PFSK-1 (cell line): ENCODE measurements around the gene MYL6B.

Source experiments
- FOXP2 ChIP-seq: optimal IDR thresholded peaks from 2 replicates; pipeline ENCODE3; 2011; ENCODE audit warnings: borderline replicate concordance, control low read depth, inconsistent platforms; ENCODE audit not compliant: insufficient read depth; ENCODE audit errors: extremely low read length, extremely low read depth
- POLR2AphosphoS5 ChIP-seq: IDR thresholded peaks from 2 replicates; pipeline ENCODE4 v1.6.1; 2012; ENCODE audit warnings: low read depth, mild to moderate bottlenecking, control low read depth, low read length, moderate library complexity
- REST ChIP-seq, 2 experiments: IDR thresholded peaks; 2 replicates each; pipeline versions ENCODE4 v1.6.1 to v1.8.0; 2011 to 2012; ENCODE audit warnings: low read depth in 2 of 2, low read length in 2 of 2, control low read depth in 1 of 2, inconsistent platforms in 1 of 2, mild to moderate bottlenecking in 1 of 2, moderate library complexity in 1 of 2; ENCODE audit not compliant: insufficient read depth in 1 of 2
- SIN3A ChIP-seq: IDR thresholded peaks from 2 replicates; pipeline ENCODE4 v1.6.1; 2012; ENCODE audit warnings: mild to moderate bottlenecking, low read length, moderate library complexity, borderline replicate concordance; ENCODE audit not compliant: insufficient read depth
- TAF1 ChIP-seq: IDR thresholded peaks from 2 replicates; pipeline ENCODE4 v1.6.1; 2012; ENCODE audit warnings: low read length, control low read depth, borderline replicate concordance; ENCODE audit not compliant: insufficient read depth

Gene MYL6B

DNA sequence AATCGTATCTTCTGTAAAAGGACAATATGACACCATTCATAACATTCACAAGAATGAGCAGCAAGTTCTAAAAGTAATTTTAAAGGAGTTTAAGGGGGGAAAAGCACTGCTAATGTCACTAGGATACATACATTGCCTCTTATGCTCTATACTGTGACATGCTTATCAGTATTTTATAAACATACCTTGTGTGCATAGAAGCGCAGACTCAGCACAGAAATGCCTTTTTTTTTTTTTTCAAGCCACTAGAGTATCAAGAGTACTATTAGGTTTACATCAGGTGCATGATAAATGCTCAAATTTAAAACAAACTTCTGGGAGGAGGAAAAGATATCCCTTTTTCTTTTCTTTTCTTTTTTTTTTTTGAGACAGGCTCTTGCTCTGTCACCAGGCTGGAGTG lies 50.5 kb downstream of the MYL6B start:
- TF ChIP-seq POLR2AphosphoS5 (no peak), REST (IDR thresholded peaks at IDR 0.05; ENCODE audit: insufficient read depth in 1 of 2, low read depth in 2 of 2, low read length in 2 of 2) (no peak), FOXP2 (no peak), TAF1 (no peak), SIN3A (no peak)

DNA sequence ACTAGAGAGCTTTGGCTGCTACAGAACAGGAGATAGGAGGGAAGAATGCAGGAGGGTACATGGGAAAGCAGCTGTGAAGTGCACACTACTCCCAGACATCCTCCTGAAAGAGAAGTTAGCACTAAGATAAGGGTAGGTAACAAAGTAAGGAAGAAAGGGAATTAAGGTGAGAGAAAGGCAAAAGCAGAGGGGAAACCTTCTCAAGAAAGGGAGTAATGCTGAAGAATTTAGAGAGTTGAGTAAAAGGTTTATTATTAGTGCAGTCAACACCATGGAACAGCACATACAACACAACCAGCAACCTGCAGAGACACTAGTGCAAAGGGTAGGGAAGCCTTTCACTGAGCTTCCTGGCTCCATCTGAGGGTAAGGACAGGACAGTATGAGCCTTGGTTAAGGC lies 51.9 kb downstream of the MYL6B start:
- no peak for TF ChIP-seq POLR2AphosphoS5
- TF ChIP-seq REST (IDR thresholded peaks at IDR 0.05; ENCODE audit: insufficient read depth in 1 of 2, low read depth in 2 of 2, low read length in 2 of 2), result no peak
- TF ChIP-seq TAF1, result no peak
- TF ChIP-seq FOXP2, result no peak
- TF ChIP-seq SIN3A, result no peak

DNA sequence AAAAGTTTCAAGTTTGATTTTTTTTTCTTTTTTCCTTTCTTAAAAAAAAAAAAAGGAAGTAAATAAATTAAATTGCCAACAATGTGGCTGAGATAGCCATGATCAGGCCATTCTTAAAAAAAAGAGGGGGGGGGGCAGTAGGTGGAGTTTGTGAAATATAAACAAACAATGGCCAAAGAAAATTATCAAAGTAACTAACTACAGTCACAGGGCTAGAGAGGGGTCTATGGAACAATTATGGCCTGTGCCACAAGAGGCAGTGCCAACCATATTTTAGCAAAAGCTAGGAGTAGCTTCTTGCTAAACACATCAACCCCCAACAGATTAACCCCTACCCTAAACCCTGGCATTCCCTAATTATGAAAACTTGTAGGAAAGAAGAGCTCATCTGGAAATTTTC lies 53.1 kb downstream of the MYL6B start:
- no peak for TF ChIP-seq SIN3A
- TF ChIP-seq POLR2AphosphoS5, result no peak
- no peak for TF ChIP-seq FOXP2
- no peak for TF ChIP-seq REST (IDR thresholded peaks at IDR 0.05; ENCODE audit: insufficient read depth in 1 of 2, low read depth in 2 of 2, low read length in 2 of 2)
- TF ChIP-seq TAF1, result no peak

- no peak for TF ChIP-seq FOXP2
- TF ChIP-seq REST (IDR thresholded peaks at IDR 0.05; ENCODE audit: insufficient read depth in 1 of 2, low read depth in 2 of 2, low read length in 2 of 2), result no peak
- TF ChIP-seq POLR2AphosphoS5, result no peak
- no peak for TF ChIP-seq TAF1
- TF ChIP-seq SIN3A, result no peak
Observed at GRCh38 chr12:56206452-56207166, 54.2 kb downstream of the MYL6B start.
